GM19395 (cell line): ENCODE results near the gene ABCC3.

Source experiments
- ATAC-seq: cut with Tn5 transposase; IDR thresholded peaks from one replicate; pipeline ENCODE4 v1.9.1; 2021; ENCODE audit warnings: mild to moderate bottlenecking, moderate library complexity; ENCODE audit not compliant: unreplicated experiment

The ABCC3 gene

DNA sequence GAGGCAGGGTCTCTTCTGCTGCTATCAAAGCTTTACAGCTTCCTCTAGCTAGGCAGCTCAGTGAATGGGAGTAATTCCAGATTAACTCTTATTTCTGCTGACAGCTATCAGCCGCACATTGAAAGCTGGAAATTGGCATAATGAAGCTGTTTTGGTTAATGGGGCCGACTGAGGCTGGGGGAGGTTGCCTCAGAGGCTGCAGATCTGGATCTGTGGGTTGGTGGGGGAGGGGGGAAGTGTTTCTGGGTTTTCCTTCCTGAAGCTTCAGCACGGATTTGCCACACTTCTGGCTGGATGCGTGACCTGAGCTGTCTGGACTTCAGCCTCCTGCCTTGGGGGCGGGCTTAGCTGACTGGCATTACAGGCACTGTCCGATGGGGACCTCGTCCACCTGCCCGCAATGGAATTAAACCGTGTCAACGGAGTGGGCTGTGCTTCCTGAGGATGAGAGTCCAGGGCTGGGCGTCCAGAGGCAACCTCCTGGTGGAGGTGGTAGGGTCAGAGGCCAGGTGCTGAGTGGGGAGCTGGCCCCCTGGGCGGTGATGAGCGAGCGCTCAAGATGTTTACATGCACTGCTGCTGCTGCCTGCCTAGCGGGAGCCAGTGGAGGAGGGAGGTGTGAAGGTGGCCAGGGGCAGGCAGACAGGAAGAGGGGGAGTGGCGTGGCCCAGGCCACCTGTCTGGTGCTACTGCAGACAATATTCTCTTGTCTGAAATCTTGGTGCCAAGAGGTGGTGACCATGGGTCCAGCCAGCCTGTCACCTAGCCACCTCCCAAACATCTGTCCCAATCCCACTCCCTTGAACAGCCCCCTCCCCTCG is 6.7 kb upstream of the ABCC3 start:
- no peak for ATAC-seq

DNA sequence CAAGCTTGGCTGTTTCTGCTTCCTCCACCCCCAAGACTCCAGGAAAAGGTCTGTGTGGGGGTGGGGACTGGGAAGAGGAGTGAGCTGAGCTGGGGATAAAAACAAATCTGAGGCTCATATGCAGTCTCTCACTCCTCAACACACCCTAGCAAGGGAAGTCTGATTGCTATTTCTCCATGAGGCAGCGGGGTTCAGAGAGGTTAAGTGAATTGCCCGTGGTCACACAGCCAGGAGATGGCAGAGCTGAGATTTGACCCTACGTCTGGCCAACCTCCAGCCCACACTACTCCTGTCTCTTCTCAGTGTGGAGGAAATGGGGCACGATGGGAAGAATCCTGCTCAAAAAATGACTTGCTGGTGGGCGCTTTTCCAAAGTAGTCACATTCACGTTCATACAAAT is 4.8 kb upstream of the ABCC3 start:
- ATAC-seq, result no peak

DNA sequence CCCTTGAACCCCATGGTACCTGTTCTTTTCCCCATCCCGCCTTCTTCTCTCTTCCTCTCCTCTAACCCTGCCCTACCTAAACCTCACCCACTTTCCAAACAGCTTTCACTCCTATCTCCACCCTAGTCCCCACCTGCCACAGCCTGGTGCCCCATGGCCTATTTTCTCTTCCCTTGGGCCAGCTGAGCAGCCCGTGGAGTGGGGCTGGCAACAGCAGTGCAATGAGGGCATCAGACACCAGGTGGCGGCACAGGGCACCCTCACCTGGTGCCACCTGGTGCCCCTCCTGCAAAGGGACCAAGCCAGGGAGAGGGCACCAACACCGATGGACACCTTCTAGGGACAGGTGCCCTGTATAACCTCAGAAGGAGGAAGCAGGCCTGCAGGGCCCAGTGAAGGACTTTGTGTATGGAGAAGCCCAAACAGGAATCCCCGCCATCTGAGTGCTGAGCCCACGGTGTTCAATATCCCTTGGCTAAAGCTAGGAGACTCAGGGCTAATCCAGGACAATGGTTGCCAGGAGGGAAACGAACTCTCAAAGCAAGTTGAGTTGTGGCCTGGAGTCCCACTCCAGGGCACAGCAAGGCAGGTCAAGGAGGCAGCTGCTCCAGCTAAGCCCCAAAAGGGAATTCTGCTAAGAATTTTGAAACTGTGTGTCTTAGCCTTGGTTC is 4.0 kb upstream of the ABCC3 start:
- no peak for ATAC-seq

GRCh38 chr17:50631195-50631907 is 3.3 kb upstream of the ABCC3 start:
- no peak for ATAC-seq

DNA sequence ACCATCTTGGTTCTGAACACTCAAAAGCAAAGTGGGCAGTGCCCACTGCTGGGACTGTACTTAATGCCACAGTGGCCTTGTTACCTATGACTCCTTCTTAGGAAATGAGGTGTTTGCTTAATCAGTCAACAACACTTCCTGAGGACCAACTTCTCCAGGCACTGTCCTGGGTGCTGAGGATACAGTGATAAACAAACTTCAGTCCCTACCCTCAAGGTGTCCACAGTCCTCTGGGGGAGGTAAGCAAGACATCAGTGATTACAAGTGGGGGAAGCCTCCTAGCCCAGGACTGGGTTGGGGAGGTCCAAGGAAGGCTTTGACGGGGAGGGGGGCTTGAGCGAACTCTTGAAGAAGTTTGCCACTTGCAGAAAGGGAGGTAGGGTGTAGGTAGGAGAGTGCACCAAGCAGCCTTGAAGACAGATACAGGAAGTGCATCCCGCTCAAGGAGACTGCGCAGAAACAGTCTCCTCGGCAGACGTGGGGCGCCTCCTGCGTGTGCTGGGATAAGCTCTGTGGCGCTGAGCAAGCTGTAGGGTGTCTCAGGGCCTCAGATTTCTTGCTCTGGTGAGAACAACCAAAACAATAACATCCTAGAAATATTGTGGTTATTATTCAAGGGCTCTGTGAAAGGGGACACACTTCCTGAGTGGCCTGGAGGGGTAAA is 2.6 kb upstream of the ABCC3 start:
- ATAC-seq, result no peak

GRCh38 chr17:50632637-50633036 is 2.0 kb upstream of the ABCC3 start:
- no peak for ATAC-seq

DNA sequence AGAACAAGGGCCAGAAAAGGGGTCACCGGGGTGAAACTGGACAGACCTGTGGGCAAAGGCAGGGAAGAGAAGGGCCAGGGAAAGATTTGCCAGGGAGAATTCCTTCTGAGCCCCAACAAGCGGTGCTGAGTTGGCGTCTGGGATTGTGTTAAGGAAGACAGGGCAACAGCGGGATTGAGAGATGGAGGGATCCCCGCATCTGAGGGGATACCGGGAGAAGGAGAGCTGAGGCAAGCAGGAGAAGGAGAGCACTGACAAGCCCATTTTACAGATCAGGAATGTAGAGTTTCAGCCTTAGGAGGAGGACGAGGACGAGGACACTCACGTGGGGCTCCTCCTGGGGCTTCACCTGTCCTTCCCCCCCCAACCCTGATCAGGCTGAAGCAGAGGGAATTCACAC is 998 bp upstream of the ABCC3 start:
- no peak for ATAC-seq

- no peak for ATAC-seq
These were observed 442 bp downstream of the ABCC3 start for GRCh38 chr17:50634915-50635731.

GRCh38 chr17:50635732-50635981 is 976 bp downstream of the ABCC3 start:
- no peak for ATAC-seq

- ATAC-seq, result no peak
These were observed 1.5 kb downstream of the ABCC3 start for GRCh38 chr17:50635982-50636803.

- no peak for ATAC-seq
These were observed 2.1 kb downstream of the ABCC3 start for GRCh38 chr17:50636804-50637195.

GRCh38 chr17:50637829-50638605 is 3.3 kb downstream of the ABCC3 start:
- ATAC-seq, result no peak

DNA sequence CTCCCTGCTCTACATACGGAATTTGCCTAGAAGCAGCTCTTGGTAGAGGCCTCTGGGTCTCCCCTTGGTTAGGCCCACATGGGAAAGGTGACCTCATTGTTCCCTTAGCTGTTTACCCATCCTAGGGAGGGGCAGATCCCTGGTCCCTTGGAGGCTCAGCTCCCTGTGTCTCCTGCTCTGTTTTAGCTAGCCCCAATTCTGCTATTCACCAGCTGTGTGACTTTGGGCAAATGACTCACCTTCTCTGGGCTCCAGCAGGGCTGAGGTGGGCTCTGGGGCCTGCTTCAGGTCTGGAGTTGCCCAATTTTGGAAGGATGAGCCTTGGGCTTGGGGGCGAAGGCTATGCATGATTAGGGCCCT is 3.9 kb downstream of the ABCC3 start:
- ATAC-seq, result no peak

GRCh38 chr17:50638966-50639713 is 4.5 kb downstream of the ABCC3 start:
- no peak for ATAC-seq

- no peak for ATAC-seq
These were observed 6.1 kb downstream of the ABCC3 start for GRCh38 chr17:50640686-50641351.

DNA sequence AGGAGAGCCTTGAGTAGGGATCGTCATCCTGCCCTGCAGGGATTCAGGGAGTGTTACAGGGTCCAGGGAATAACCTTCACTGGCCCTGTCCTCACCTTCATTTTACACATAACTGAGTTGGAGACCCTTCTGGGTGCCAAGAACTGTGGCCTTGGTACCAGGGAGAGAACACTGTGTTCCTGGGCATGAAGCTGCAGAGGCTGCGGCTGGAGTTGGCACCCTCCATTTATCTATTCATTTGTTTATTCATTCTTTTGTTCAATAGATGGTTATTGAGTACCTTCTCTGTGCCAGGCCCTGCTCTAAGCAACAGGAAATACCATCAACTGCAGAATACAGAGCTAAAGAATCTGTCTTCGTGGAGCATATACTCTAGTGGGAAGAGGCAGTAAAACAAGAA is 6.7 kb downstream of the ABCC3 start:
- no peak for ATAC-seq

DNA sequence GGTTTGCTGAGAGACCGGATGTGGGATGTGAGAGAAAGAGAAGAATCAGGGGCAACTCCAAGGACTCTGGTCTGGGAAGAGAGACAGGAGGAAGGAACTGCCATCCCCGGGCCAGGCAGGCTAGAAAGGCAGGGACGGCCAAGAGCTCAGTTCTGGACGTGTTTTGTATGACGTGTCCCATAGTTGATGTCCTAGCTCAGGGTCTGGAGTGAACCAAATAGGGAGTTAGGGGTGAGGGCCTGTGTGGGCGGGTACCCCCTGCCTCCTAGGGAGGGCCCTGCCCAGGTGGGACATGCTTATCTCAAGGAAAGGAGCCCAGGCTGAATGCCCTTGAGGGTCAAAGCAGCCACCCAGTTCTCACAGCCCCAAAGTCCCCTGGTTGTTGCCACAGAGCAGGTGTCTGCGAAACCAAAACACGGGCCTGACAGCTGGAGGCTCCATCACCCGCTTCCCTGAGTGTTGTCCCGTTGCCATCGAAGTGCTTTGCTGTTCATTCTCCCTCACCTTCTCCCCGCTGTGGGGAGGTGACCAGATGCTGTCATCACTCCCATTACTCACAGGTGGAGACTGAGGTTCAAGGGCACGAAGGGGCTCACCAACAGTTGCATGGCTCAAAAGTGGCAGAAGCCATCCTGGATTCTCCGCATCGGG is 7.5 kb downstream of the ABCC3 start:
- no peak for ATAC-seq
